Activated B cell treated with CpG ODN at 0.5 μM for 24 hours (primary cell): ENCODE results near the gene EAF1. TPM values are rescaled to one million over a fixed set of nuclear protein-coding genes. Genes with fewer than 3 reads are reported as not detected.
"Not testable (repeated sequence)": the region's sequence is repeated elsewhere in the genome, so short reads cannot be mapped to it uniquely, and the experiment has no call there.

ENCODE experiments used
- ATAC-seq: fragments of 200-7000 bp; cut with Tn5 transposase; one replicate; pipeline ENCODE4 v1.10.0; 2021; ENCODE audit warnings: low read depth, mild to moderate bottlenecking, moderate library complexity
- CTCF ChIA-PET: fragments of 350-600 bp; sonication (Branson Sonifier 250); formaldehyde crosslinking; loops from one replicate; lab custom pipeline; 2021; ENCODE audit warnings: antibody characterized with exemption; lab: Charles Lee
- POLR2A ChIA-PET: fragments of 350-600 bp; sonication (Branson Sonifier 250); formaldehyde crosslinking; loops from one replicate; lab custom pipeline; 2021; ENCODE audit warnings: antibody characterized with exemption; lab: Charles Lee
- DNase-seq: peaks from one replicate; pipeline ENCODE4 v3.0.0; 2022
- H3K27ac Mint-ChIP-seq: one replicate; pipeline ENCODE4 v1.8.0; 2020; ENCODE audit warnings: mixed read lengths
- H3K27me3 Mint-ChIP-seq: one replicate; pipeline ENCODE4 v1.8.0; 2021; ENCODE audit warnings: mixed read lengths
- H3K36me3 Mint-ChIP-seq: one replicate; pipeline ENCODE4 v1.8.0; 2021; ENCODE audit warnings: low read depth, mixed read lengths
- H3K4me1 Mint-ChIP-seq: one replicate; pipeline ENCODE4 v1.8.0; 2021; ENCODE audit warnings: mixed read lengths
- H3K4me3 Mint-ChIP-seq: one replicate; pipeline ENCODE4 v1.8.0; 2020; ENCODE audit warnings: mild to moderate bottlenecking, mixed read lengths
- H3K9me3 Mint-ChIP-seq: one replicate; pipeline ENCODE4 v1.8.0; 2020; ENCODE audit warnings: mixed read lengths
- CTCF ChIP-seq: fragments of 200-600 bp; IDR thresholded peaks from one replicate; pipeline ENCODE4 v1.8.0; 2022; ENCODE audit warnings: antibody characterized with exemption, mild to moderate bottlenecking
- intact Hi-C: fragments of 100-400 bp; cut with micrococcal nuclease; formaldehyde crosslinking; loops from one replicate; pipeline ENCODE4 v1.15.1; 2024
- total RNA-seq: library from RNA; stranded (reverse); gene quantifications from 2 replicates; pipeline ENCODE4 v1.2.3, GENCODE V29; 2022

The EAF1 gene
- total RNA-seq, 1 donor from 2014 or later = 19.7 TPM

GRCh38 chr3:15454965-15455364 is 27.6 kb downstream of the EAF1 start:
- CTCF ChIA-PET = no interaction called here
- Mint-ChIP-seq H3K4me3 (no peak overlapping the region), H3K36me3 (no peaks in the 10 kb centered on the region), H3K9me3 (peaks cover 3% of the 10 kb centered on the region), H3K27ac (no peak overlapping the region), H3K27me3 (no peaks in the 10 kb centered on the region), H3K4me1 (no peaks in the 10 kb centered on the region)
- no peak for ATAC-seq
- intact Hi-C loops = no loop called here
- DNase-seq = no peak
- TF ChIP-seq CTCF = no peak
- POLR2A ChIA-PET = no interaction called here

DNA sequence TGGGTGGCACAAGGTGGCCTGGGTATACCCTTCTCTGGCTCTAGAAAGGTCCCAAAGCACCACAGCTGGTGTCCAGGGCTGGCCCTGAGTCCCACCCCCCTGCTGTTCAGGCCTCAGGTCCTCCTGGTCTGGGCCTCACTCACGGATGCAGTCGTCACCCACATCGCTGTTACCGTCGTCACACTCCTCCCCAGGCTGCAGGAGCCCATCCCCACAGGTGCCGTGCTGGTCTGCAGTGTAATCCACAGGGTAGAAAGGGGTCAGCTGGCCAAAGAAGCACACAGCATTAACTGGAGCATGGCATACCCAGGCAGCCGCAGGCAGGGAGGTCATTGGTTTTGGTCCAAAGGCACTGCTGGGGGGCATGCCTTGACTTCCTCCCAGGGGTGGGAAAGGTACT is 28.4 kb downstream of the EAF1 start:
- no peak for TF ChIP-seq CTCF
- Mint-ChIP-seq H3K4me1 (no peaks in the 10 kb centered on the region), H3K27ac (no peak overlapping the region), H3K27me3 (no peaks in the 10 kb centered on the region), H3K36me3 (no peaks in the 10 kb centered on the region), H3K9me3 (peaks cover 3% of the 10 kb centered on the region), H3K4me3 (no peak overlapping the region)
- ChIA-PET CTCF (no interaction called here), POLR2A (no interaction called here)
- ATAC-seq (no peak), DNase-seq (no peak)
- intact Hi-C loops = no loop called here

GRCh38 chr3:15456321-15456720 is 28.9 kb downstream of the EAF1 start:
- Mint-ChIP-seq H3K4me1 (no peaks in the 10 kb centered on the region), H3K27ac (no peak overlapping the region), H3K4me3 (no peak overlapping the region), H3K27me3 (no peaks in the 10 kb centered on the region), H3K36me3 (no peaks in the 10 kb centered on the region), H3K9me3 (peaks cover 3% of the 10 kb centered on the region)
- no peak for TF ChIP-seq CTCF
- ChIA-PET CTCF (no interaction called here), POLR2A (no interaction called here)
- no peak for ATAC-seq
- no peak for DNase-seq
- intact Hi-C loops = no loop called here

GRCh38 chr3:15456915-15457314 is 29.5 kb downstream of the EAF1 start:
- ATAC-seq, H3K4me3 Mint-ChIP-seq, H3K9me3 Mint-ChIP-seq, H3K27me3 Mint-ChIP-seq, H3K36me3 Mint-ChIP-seq, CTCF ChIA-PET, H3K4me1 Mint-ChIP-seq, H3K27ac Mint-ChIP-seq, DNase-seq, POLR2A ChIA-PET, intact Hi-C loops: not testable (repeated sequence)

- no peak overlapping the region for H3K27ac Mint-ChIP-seq
- TF ChIP-seq CTCF = no peak
These were observed 30.9 kb downstream of the EAF1 start for GRCh38 chr3:15458212-15458780.

DNA sequence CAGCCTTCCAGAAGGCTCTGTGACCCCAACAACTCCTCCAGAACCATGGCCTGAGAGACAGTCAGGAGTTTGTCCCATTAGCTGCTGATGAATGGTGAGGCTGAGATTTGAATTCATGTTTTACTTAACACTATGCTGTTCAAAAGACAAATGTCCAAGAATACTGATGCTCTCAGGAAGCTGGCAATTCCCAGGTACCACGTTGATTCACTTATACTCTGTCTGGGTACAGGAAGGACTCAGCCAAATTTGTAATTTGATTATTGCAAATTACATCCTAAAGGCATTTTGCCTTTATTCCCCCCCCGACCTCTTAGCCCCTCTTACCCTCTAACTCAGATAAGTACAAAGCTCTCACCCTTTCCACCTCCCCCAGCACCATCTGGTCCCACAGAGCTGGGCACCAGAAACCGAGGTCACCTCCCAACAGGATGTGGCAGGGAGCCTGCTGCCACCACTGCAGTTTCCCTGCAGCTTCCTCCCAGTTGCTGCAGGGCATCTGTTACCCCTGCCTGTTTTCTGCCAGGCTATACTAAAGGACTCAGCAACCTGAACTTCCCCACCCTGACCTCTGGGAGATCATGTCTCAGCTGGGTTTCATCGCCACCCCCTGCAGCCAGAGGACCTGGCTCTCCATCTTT is 33.6 kb downstream of the EAF1 start:
- no peak for ATAC-seq
- intact Hi-C loops = no loop called here
- TF ChIP-seq CTCF = no peak
- CTCF ChIA-PET = no interaction called here
- H3K27ac Mint-ChIP-seq = no peak overlapping the region
- H3K36me3 Mint-ChIP-seq = no peaks in the 10 kb centered on the region
- H3K9me3 Mint-ChIP-seq = peaks cover 3% of the 10 kb centered on the region
- POLR2A ChIA-PET = no interaction called here
- no peaks in the 10 kb centered on the region for H3K27me3 Mint-ChIP-seq
- H3K4me3 Mint-ChIP-seq = no peak overlapping the region
- no peak for DNase-seq
- no peaks in the 10 kb centered on the region for H3K4me1 Mint-ChIP-seq

More at GRCh38 chr3:15458212-15458780, 30.9 kb downstream of the EAF1 start:
- H3K36me3 Mint-ChIP-seq = no peaks in the 10 kb centered on the region
- H3K27me3 Mint-ChIP-seq = no peaks in the 10 kb centered on the region
- DNase-seq (no peak), ATAC-seq (no peak)
- peaks cover 3% of the 10 kb centered on the region for H3K9me3 Mint-ChIP-seq
- no peaks in the 10 kb centered on the region for H3K4me1 Mint-ChIP-seq
- H3K4me3 Mint-ChIP-seq = no peak overlapping the region
- ChIA-PET POLR2A (no interaction called here), CTCF (no interaction called here)
- intact Hi-C loops = no loop called here
